Sciatic nerve (tissue), 2 donors: ENCODE measurements around the gene NUP214. TPM values are rescaled to one million over a fixed set of nuclear protein-coding genes. Genes with fewer than 3 reads are reported as not detected.
"Not testable (repeated sequence)": the region's sequence is repeated elsewhere in the genome, so short reads cannot be mapped to it uniquely, and the experiment has no call there.

Experiments used
- ATAC-seq: fragments of 200-7000 bp; cut with Tn5 transposase; one replicate; pipeline ENCODE4 v1.9.1; 2020; ENCODE audit warnings: mild to moderate bottlenecking, moderate library complexity
- DNase-seq: peaks from one replicate; pipeline ENCODE4 v3.0.0-alpha.2; 2020; ENCODE audit warnings: low spot score
- intact Hi-C: fragments of 100-400 bp; cut with DNase I; formaldehyde crosslinking; loops from one replicate; pipeline ENCODE4 v1.14.2; 2022
- total RNA-seq: library from RNA; stranded (reverse); fragmentation: NEBNext Ultra II Directional; extraction: Animal tissue kit (Norgen Biotek cat#: 25700); gene quantifications from one replicate; pipeline ENCODE4 v1.2.1, GENCODE V29; 2021
- donor health status: DM: no; HTN: no; CAD: no.
- donor health status: DM: no; HTN: no; CAD: no.

NUP214 gene
- total RNA-seq, 1 donor from 2014 or later, result 73.7 TPM

- intact Hi-C loops, result no loop called here
- ATAC-seq (no peak), DNase-seq (no peak)
These were observed 114.0 kb downstream of the NUP214 start for GRCh38 chr9:131239161-131239975.

- ATAC-seq, result no peak
These were observed 114.9 kb downstream of the NUP214 start for GRCh38 chr9:131240047-131240921.

GRCh38 chr9:131244331-131244730 lies 118.9 kb downstream of the NUP214 start:
- DNase-seq, ATAC-seq, intact Hi-C loops: not testable (repeated sequence)

More at GRCh38 chr9:131240047-131240921, 114.9 kb downstream of the NUP214 start:
- no peak for DNase-seq
- intact Hi-C loops, result no loop called here

- ATAC-seq (no peak), DNase-seq (no peak)
- intact Hi-C loops, result no loop called here
These were observed 121.2 kb downstream of the NUP214 start for GRCh38 chr9:131246618-131247017.

- ATAC-seq, result no peak
These were observed 126.7 kb downstream of the NUP214 start for GRCh38 chr9:131252120-131252519.

GRCh38 chr9:131253891-131254491 lies 128.6 kb downstream of the NUP214 start:
- ATAC-seq (peak; percentile 35), DNase-seq (peak; percentile 63)
- intact Hi-C loops, result loop anchor here (2.0 kb wide), 1 partner anchor 49 kb away; no protein-coding TSS in a partner anchor

More at GRCh38 chr9:131252120-131252519, 126.7 kb downstream of the NUP214 start:
- intact Hi-C loops, result loop anchor here (2.0 kb wide), 1 partner anchor 47 kb away; no protein-coding TSS in a partner anchor
- DNase-seq, result peak; percentile 63

- intact Hi-C loops, result no loop called here
- DNase-seq, result peak; percentile 46
- ATAC-seq, result no peak
These were observed 129.2 kb downstream of the NUP214 start for GRCh38 chr9:131254626-131255025.

- no peak for DNase-seq
- ATAC-seq, result peak; percentile 2
- intact Hi-C loops, result no loop called here
These were observed 130.4 kb downstream of the NUP214 start for GRCh38 chr9:131255676-131256197.

- DNase-seq (no peak), ATAC-seq (no peak)
- intact Hi-C loops, result no loop called here
These were observed 132.1 kb downstream of the NUP214 start for GRCh38 chr9:131257266-131258025.

GRCh38 chr9:131258186-131258585 lies 132.8 kb downstream of the NUP214 start:
- peak; percentile 60 for DNase-seq
- no peak for ATAC-seq
- intact Hi-C loops, result no loop called here

- DNase-seq (no peak), ATAC-seq (no peak)
- intact Hi-C loops, result no loop called here
These were observed 133.5 kb downstream of the NUP214 start for GRCh38 chr9:131258698-131259431.

GRCh38 chr9:131259432-131259898 lies 134.1 kb downstream of the NUP214 start:
- intact Hi-C loops, result no loop called here
- no peak for DNase-seq
- ATAC-seq, result no peak

- DNase-seq, result no peak
- intact Hi-C loops, result no loop called here
- no peak for ATAC-seq
These were observed 134.7 kb downstream of the NUP214 start for GRCh38 chr9:131259916-131260597.

- intact Hi-C loops, result no loop called here
- DNase-seq (no peak), ATAC-seq (no peak)
These were observed 135.5 kb downstream of the NUP214 start for GRCh38 chr9:131260751-131261452.

GRCh38 chr9:131262327-131263032 lies 137.1 kb downstream of the NUP214 start:
- DNase-seq (no peak), ATAC-seq (no peak)
- intact Hi-C loops, result no loop called here

GRCh38 chr9:131263033-131263343 lies 137.6 kb downstream of the NUP214 start:
- ATAC-seq, intact Hi-C loops, DNase-seq: not testable (repeated sequence)
